Osteocyte (in vitro differentiated cells): Measurements from ENCODE around the gene ZNF19. TPM values are rescaled to one million over a fixed set of nuclear protein-coding genes. Genes with fewer than 3 reads are reported as not detected.

ENCODE experiments used
- DNase-seq: peaks from one replicate; pipeline ENCODE4 v3.0.0; 2021; ENCODE audit warnings: mixed read lengths; ENCODE audit not compliant: unreplicated experiment; ENCODE audit errors: extremely low spot score
- H3K27ac Mint-ChIP-seq: one replicate; pipeline ENCODE4 v1.8.0; 2021; ENCODE audit warnings: mild to moderate bottlenecking, mixed read lengths; ENCODE audit not compliant: unreplicated experiment
- H3K27me3 Mint-ChIP-seq: one replicate; pipeline ENCODE4 v1.8.0; 2021; ENCODE audit warnings: mixed read lengths; ENCODE audit not compliant: unreplicated experiment
- H3K36me3 Mint-ChIP-seq: one replicate; pipeline ENCODE4 v1.8.0; 2021; ENCODE audit warnings: mixed read lengths; ENCODE audit not compliant: unreplicated experiment
- H3K4me1 Mint-ChIP-seq: one replicate; pipeline ENCODE4 v1.8.0; 2021; ENCODE audit warnings: mixed read lengths; ENCODE audit not compliant: unreplicated experiment
- H3K4me3 Mint-ChIP-seq: one replicate; pipeline ENCODE4 v1.8.0; 2021; ENCODE audit warnings: mild to moderate bottlenecking, moderate library complexity, mixed read lengths; ENCODE audit not compliant: unreplicated experiment
- H3K9me3 Mint-ChIP-seq: one replicate; pipeline ENCODE4 v1.8.0; 2021; ENCODE audit warnings: mixed read lengths; ENCODE audit not compliant: unreplicated experiment
- CTCF ChIP-seq: fragments of 200-600 bp; sonication (generic); IDR thresholded peaks from 2 replicates; pipeline ENCODE4 v1.5.0; 2021; ENCODE audit warnings: antibody characterized with exemption, mild to moderate bottlenecking, moderate library complexity
- total RNA-seq: library from RNA; stranded (reverse); gene quantifications from 2 replicates; pipeline ENCODE4 v1.2.1, GENCODE V29; 2021

ZNF19 gene
- total RNA-seq, 1 donor from 2014 or later, result 5.8 TPM

DNA sequence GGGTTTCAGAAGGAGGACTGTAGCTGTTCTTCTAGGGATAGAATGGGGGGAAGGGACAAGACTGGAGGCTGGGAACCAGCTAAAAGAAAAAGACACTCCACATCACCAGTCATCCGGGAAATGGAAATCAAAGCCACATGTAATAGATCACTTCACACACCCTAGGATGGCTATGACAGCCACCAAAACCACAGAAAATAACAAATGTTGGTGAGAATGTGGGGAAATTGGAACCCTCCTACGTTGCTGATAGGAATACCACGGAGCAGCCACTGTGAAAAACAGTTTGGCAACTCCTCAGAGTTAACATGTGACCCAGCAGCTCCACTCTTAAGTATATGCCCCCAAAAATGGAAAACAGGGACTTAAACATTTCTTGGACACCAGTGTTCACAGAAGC, 49.6 kb downstream of the ZNF19 start:
- Mint-ChIP-seq H3K27me3 (no peaks in the 10 kb centered on the region), H3K36me3 (no peaks in the 10 kb centered on the region), H3K4me3 (no peak overlapping the region), H3K27ac (no peak overlapping the region), H3K9me3 (peaks cover 14% of the 10 kb centered on the region), H3K4me1 (no peaks in the 10 kb centered on the region)
- no peak for DNase-seq
- TF ChIP-seq CTCF, result no peak

GRCh38 chr16:71436473-71436872, 52.7 kb downstream of the ZNF19 start:
- TF ChIP-seq CTCF, result no peak
- H3K9me3 Mint-ChIP-seq, result no peaks in the 10 kb centered on the region
- no peak for DNase-seq
- no peaks in the 10 kb centered on the region for H3K4me1 Mint-ChIP-seq
- H3K27ac Mint-ChIP-seq, result no peak overlapping the region
- H3K27me3 Mint-ChIP-seq, result no peaks in the 10 kb centered on the region
- no peaks in the 10 kb centered on the region for H3K36me3 Mint-ChIP-seq
- H3K4me3 Mint-ChIP-seq, result no peak overlapping the region

GRCh38 chr16:71432906-71433305, 56.2 kb downstream of the ZNF19 start:
- Mint-ChIP-seq H3K4me3 (no peak overlapping the region), H3K4me1 (no peaks in the 10 kb centered on the region), H3K36me3 (no peaks in the 10 kb centered on the region), H3K27ac (no peak overlapping the region), H3K27me3 (peaks cover 2% of the 10 kb centered on the region), H3K9me3 (peaks cover 7% of the 10 kb centered on the region)
- no peak for DNase-seq
- TF ChIP-seq CTCF, result no peak

DNA sequence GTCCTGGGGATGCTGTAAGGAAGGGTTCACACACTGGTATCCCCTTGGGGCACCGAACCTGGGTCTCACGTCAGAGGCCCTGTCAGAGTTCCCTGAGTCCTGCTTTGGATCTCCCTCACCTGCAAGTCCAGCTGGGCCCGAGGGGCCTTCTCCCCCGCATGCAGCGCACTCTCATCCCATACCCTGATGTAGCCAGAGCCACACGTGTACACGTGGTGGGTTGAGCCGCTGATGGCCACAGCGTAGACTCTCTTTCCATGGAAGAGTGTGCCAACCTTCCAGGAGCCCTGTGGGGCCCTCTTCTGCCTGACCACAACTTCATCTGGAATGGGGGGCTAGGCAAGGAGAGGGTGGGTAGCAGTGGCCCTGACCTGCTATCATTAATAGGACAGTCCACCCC, 57.1 kb downstream of the ZNF19 start:
- no peak for TF ChIP-seq CTCF
- no peaks in the 10 kb centered on the region for H3K4me1 Mint-ChIP-seq
- peaks cover 7% of the 10 kb centered on the region for H3K9me3 Mint-ChIP-seq
- no peaks in the 10 kb centered on the region for H3K36me3 Mint-ChIP-seq
- DNase-seq, result no peak
- no peak overlapping the region for H3K4me3 Mint-ChIP-seq
- H3K27ac Mint-ChIP-seq, result no peak overlapping the region
- H3K27me3 Mint-ChIP-seq, result peaks cover 5% of the 10 kb centered on the region

GRCh38 chr16:71431176-71431575, 57.9 kb downstream of the ZNF19 start:
- no peak for TF ChIP-seq CTCF
- H3K27me3 Mint-ChIP-seq, result peaks cover 9% of the 10 kb centered on the region
- H3K4me1 Mint-ChIP-seq, result peaks cover 3% of the 10 kb centered on the region
- no peak overlapping the region for H3K4me3 Mint-ChIP-seq
- H3K9me3 Mint-ChIP-seq, result peaks cover 7% of the 10 kb centered on the region
- no peak overlapping the region for H3K27ac Mint-ChIP-seq
- H3K36me3 Mint-ChIP-seq, result no peaks in the 10 kb centered on the region
- no peak for DNase-seq
